ENCODE measurements around the gene BCL2L13. TPM values are rescaled to one million over a fixed set of nuclear protein-coding genes. Genes with fewer than 3 reads are reported as not detected.

The BCL2L13 gene
- polyA plus RNA-seq, 1 experiment: 74.3 TPM

GRCh38 chr22:17672417-17672991, 33.9 kb downstream of the BCL2L13 start:
- CTCF ChIA-PET: no interaction called here
- DNase-seq (ENCODE audit: low read depth): no peak
- TF ChIP-seq CTCF (IDR thresholded peaks at IDR 0.05; ENCODE audit: insufficient read depth, low read depth, low read length): no peak
- peaks cover 2% of the 10 kb centered on the region; the same call in 1 of the 2 replicates for H3K36me3 ChIP-seq (ENCODE audit: control insufficient read depth, insufficient read depth, low read length)
- no peaks in the 10 kb centered on the region for H3K27me3 ChIP-seq (ENCODE audit: control insufficient read depth, insufficient read depth, low read length)
- POLR2A ChIA-PET: interaction anchor here (0.5 kb wide), 1 partner anchor 64 kb away, joined by 3 read pairs; no protein-coding TSS in a partner anchor
- H3K4me3 ChIP-seq (ENCODE audit: low read depth, low read length): no peak overlapping the region

GRCh38 chr22:17674152-17674551, 35.6 kb downstream of the BCL2L13 start:
- DNase-seq (ENCODE audit: low read depth): no peak
- TF ChIP-seq CTCF (IDR thresholded peaks at IDR 0.05; ENCODE audit: insufficient read depth, low read depth, low read length): no peak
- Histone ChIP-seq H3K4me3 (ENCODE audit: low read depth, low read length) (no peak overlapping the region), H3K36me3 (ENCODE audit: control insufficient read depth, insufficient read depth, low read length) (peaks cover 2% of the 10 kb centered on the region; the same call in 1 of the 2 replicates), H3K27me3 (ENCODE audit: control insufficient read depth, insufficient read depth, low read length) (no peaks in the 10 kb centered on the region)
- POLR2A ChIA-PET: no interaction called here
- CTCF ChIA-PET: interaction anchor here (0.6 to 2.4 kb wide), 4 partner anchors 23 to 616 kb away, joined by 3 to 7 read pairs (median 4); no protein-coding TSS in a partner anchor

GRCh38 chr22:17675584-17675983, 37.0 kb downstream of the BCL2L13 start:
- no peak for DNase-seq (ENCODE audit: low read depth)
- Histone ChIP-seq H3K27me3 (ENCODE audit: control insufficient read depth, insufficient read depth, low read length) (no peaks in the 10 kb centered on the region), H3K4me3 (ENCODE audit: low read depth, low read length) (no peak overlapping the region), H3K36me3 (ENCODE audit: control insufficient read depth, insufficient read depth, low read length) (no peaks in the 10 kb centered on the region)
- ChIA-PET POLR2A (no interaction called here), CTCF (interaction anchor here (1.0 to 2.4 kb wide), 2 partner anchors 13 to 21 kb away, joined by 5 to 7 read pairs; no protein-coding TSS in a partner anchor)
- no peak for TF ChIP-seq CTCF (IDR thresholded peaks at IDR 0.05; ENCODE audit: insufficient read depth, low read depth, low read length)

- Histone ChIP-seq H3K27me3 (ENCODE audit: control insufficient read depth, insufficient read depth, low read length) (no peaks in the 10 kb centered on the region), H3K4me3 (ENCODE audit: low read depth, low read length) (no peak overlapping the region), H3K36me3 (ENCODE audit: control insufficient read depth, insufficient read depth, low read length) (no peaks in the 10 kb centered on the region)
- TF ChIP-seq CTCF (IDR thresholded peaks at IDR 0.05; ENCODE audit: insufficient read depth, low read depth, low read length): no peak
- ChIA-PET CTCF (no interaction called here), POLR2A (no interaction called here)
- no peak for DNase-seq (ENCODE audit: low read depth)
Observed at GRCh38 chr22:17678817-17679385, 40.3 kb downstream of the BCL2L13 start.

GRCh38 chr22:17684245-17684644, 45.7 kb downstream of the BCL2L13 start:
- no peak for TF ChIP-seq CTCF (IDR thresholded peaks at IDR 0.05; ENCODE audit: insufficient read depth, low read depth, low read length)
- no peaks in the 10 kb centered on the region for H3K27me3 ChIP-seq (ENCODE audit: control insufficient read depth, insufficient read depth, low read length)
- no peak for DNase-seq (ENCODE audit: low read depth)
- no peak overlapping the region for H3K4me3 ChIP-seq (ENCODE audit: low read depth, low read length)
- peaks cover 2% of the 10 kb centered on the region for H3K36me3 ChIP-seq (ENCODE audit: control insufficient read depth, insufficient read depth, low read length)
- POLR2A ChIA-PET: no interaction called here
- CTCF ChIA-PET: no interaction called here

Measured in BJ (cell line).